PC-9 (cell line): ENCODE measurements around the gene ADGRL3.

Experiments
- EZH2 ChIP-seq: fragments of 200-600 bp; sonication (generic); IDR thresholded peaks from 2 replicates; pipeline ENCODE4 v1.8.0; 2017; ENCODE audit warnings: antibody characterized with exemption, low read depth
- TF ChIP-seq, protein P1 (sequence below): fragments of 200-600 bp; sonication (generic); conservative IDR thresholded peaks from 2 replicates; pipeline ENCODE4 v1.6.1; 2017; ENCODE audit warnings: mixed run types, antibody characterized with exemption, mild to moderate bottlenecking, moderate library complexity

DNA sequence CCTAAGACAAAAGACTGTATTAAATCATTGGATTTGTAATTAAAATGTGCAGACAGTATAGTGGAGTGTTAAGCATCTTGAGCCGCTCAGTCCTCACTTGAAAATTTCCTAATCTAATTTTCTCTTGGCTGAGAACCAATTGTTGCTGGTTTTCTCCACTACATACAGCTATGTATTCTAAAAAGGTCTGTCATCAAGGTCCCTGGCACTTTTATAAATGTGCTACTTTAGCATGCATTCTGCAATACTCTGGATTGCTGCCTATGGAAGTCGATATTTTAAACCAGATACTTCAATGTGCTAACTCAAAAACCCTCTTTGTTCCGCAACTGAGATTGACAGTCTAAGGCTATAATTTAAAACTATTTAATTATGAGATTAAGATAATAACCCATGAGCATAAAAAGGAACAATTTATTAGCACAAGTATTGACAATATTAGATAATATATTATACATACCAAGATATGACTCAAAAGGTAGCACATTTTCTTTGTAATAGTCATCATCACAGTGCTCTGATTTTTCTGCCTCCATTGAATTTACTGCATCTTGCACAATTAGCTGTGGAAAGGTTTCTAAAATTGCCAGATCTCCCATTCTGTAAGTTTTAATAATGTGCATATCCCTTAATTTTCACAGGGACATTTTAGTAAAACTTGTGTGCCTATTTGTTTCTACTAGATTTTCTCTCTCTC, 815.1 kb downstream of the ADGRL3 start:
- TF ChIP-seq, protein P1, sequence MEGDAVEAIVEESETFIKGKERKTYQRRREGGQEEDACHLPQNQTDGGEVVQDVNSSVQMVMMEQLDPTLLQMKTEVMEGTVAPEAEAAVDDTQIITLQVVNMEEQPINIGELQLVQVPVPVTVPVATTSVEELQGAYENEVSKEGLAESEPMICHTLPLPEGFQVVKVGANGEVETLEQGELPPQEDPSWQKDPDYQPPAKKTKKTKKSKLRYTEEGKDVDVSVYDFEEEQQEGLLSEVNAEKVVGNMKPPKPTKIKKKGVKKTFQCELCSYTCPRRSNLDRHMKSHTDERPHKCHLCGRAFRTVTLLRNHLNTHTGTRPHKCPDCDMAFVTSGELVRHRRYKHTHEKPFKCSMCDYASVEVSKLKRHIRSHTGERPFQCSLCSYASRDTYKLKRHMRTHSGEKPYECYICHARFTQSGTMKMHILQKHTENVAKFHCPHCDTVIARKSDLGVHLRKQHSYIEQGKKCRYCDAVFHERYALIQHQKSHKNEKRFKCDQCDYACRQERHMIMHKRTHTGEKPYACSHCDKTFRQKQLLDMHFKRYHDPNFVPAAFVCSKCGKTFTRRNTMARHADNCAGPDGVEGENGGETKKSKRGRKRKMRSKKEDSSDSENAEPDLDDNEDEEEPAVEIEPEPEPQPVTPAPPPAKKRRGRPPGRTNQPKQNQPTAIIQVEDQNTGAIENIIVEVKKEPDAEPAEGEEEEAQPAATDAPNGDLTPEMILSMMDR = no peak
- TF ChIP-seq EZH2 = no peak
